CMK (cell line): ENCODE measurements around the gene CFP.
"Not testable (repeated sequence)": the region's sequence is repeated elsewhere in the genome, so short reads cannot be mapped to it uniquely, and the experiment has no call there.

Source experiments
- DNase-seq: peaks from one replicate; pipeline ENCODE4 v3.0.0-alpha.2; 2010; ENCODE audit warnings: low read depth

CFP gene

GRCh38 chrX:47603125-47603524 lies 26.6 kb downstream of the CFP start:
- DNase-seq, result not testable (repeated sequence)

- no peak for DNase-seq
Observed at GRCh38 chrX:47597222-47597621, 32.5 kb downstream of the CFP start.

GRCh38 chrX:47596256-47596655 lies 33.5 kb downstream of the CFP start:
- DNase-seq, result no peak

- no peak for DNase-seq
Observed at GRCh38 chrX:47595716-47596251, 33.9 kb downstream of the CFP start.

GRCh38 chrX:47593522-47593921 lies 36.2 kb downstream of the CFP start:
- no peak for DNase-seq

- no peak for DNase-seq
Observed at GRCh38 chrX:47590984-47591383, 38.7 kb downstream of the CFP start.

GRCh38 chrX:47587906-47588735 lies 41.6 kb downstream of the CFP start:
- no peak for DNase-seq

- DNase-seq, result no peak
Observed at GRCh38 chrX:47587091-47587891, 42.4 kb downstream of the CFP start.

GRCh38 chrX:47586043-47586787 lies 43.5 kb downstream of the CFP start:
- no peak for DNase-seq

GRCh38 chrX:47585273-47585672 lies 44.5 kb downstream of the CFP start:
- no peak for DNase-seq

GRCh38 chrX:47584714-47585113 lies 45.0 kb downstream of the CFP start:
- DNase-seq, result no peak

- no peak for DNase-seq
Observed at GRCh38 chrX:47583240-47583861, 46.4 kb downstream of the CFP start.

- DNase-seq, result peak; percentile 78
Observed at GRCh38 chrX:47581731-47582647, 47.7 kb downstream of the CFP start, which contains the start of gene TIMP1. TIMP1 (plus strand) TSS chrX:47582436; CDS start chrX:47583416, 980 bp downstream.

GRCh38 chrX:47579537-47579936 lies 50.2 kb downstream of the CFP start:
- no peak for DNase-seq

- DNase-seq, result no peak
Observed at GRCh38 chrX:47578692-47579091, 51.0 kb downstream of the CFP start.

- no peak for DNase-seq
Observed at GRCh38 chrX:47577901-47578300, 51.8 kb downstream of the CFP start.

- DNase-seq, result no peak
Observed at GRCh38 chrX:47577424-47577823, 52.3 kb downstream of the CFP start.

GRCh38 chrX:47576021-47576898 lies 53.5 kb downstream of the CFP start:
- DNase-seq, result no peak

- DNase-seq, result no peak
Observed at GRCh38 chrX:47574547-47575301, 55.0 kb downstream of the CFP start.
